H7 (cell line): ENCODE data around the gene IDI2. TPM values are rescaled to one million over a fixed set of nuclear protein-coding genes. Genes with fewer than 3 reads are reported as not detected.
A peak's percentile ranks its signal among the peaks of the same experiment; 100 is the strongest.

ENCODE experiments used
- DNase-seq: peaks from one replicate; pipeline ENCODE4 v3.0.0; 2012
- H3K27me3 ChIP-seq: 2 replicates; pipeline ENCODE4 v1.6.0; 2011; ENCODE audit warnings: mild to moderate bottlenecking, low read length; ENCODE audit not compliant: control insufficient read depth, insufficient read depth
- H3K36me3 ChIP-seq: replicated peaks from 2 replicates; pipeline ENCODE4 v1.5.1; 2011; ENCODE audit warnings: low read length; ENCODE audit not compliant: control insufficient read depth, insufficient read depth
- H3K4me3 ChIP-seq: 2 replicates; pipeline ENCODE4 v1.5.1; 2011; ENCODE audit warnings: low read depth, mild to moderate bottlenecking, control low read depth, low read length, moderate library complexity; ENCODE audit not compliant: insufficient read depth
- total RNA-seq: library from RNA; depleted of rRNA; stranded (reverse); fragments of >200 nt; shearing (Covaris generic); gene quantifications from 2 replicates; pipeline ENCODE4 v1.2.3, GENCODE V29; 2014; rRNA removed

Gene IDI2
- total RNA-seq, 1 experiment from 2014 or later = not detected

- DNase-seq = no peak
- Histone ChIP-seq H3K36me3 (no peaks in the 10 kb centered on the region), H3K4me3 (no peak overlapping the region), H3K27me3 (no peaks in the 10 kb centered on the region)
These were observed 55.1 kb downstream of the IDI2 start for GRCh38 chr10:970311-971149.

GRCh38 chr10:969473-970150 is 56.0 kb downstream of the IDI2 start:
- Histone ChIP-seq H3K4me3 (no peak overlapping the region), H3K27me3 (no peaks in the 10 kb centered on the region), H3K36me3 (no peaks in the 10 kb centered on the region)
- peak; percentile 41 for DNase-seq

Other genes with a start within 250 kb of the IDI2 start
- 31.3 and 36.9 TPM in 2 replicates for gene LARP4B, start 94.2 kb downstream of the IDI2 start, total RNA-seq
- gene GTPBP4, start 37.4 kb downstream of the IDI2 start, total RNA-seq = 40.8 and 53.7 TPM in 2 replicates
- 102 and 115 TPM in 2 replicates for gene IDI1, start 23.3 kb upstream of the IDI2 start, total RNA-seq
- gene WDR37, start 30.5 kb upstream of the IDI2 start, total RNA-seq = 8.4 and 9.7 TPM in 2 replicates